GM19397 (cell line): ENCODE measurements around the gene MESD.

Experiments
- ATAC-seq: cut with Tn5 transposase; IDR thresholded peaks from one replicate; pipeline ENCODE4 v1.9.1; 2021; ENCODE audit warnings: mild to moderate bottlenecking, moderate library complexity; ENCODE audit not compliant: unreplicated experiment

MESD gene

GRCh38 chr15:80992006-80992405, 2.4 kb upstream of the MESD start:
- ATAC-seq: no peak

- no peak for ATAC-seq
Observed at GRCh38 chr15:80991421-80991820, 1.8 kb upstream of the MESD start.

GRCh38 chr15:80990955-80991354, 1.3 kb upstream of the MESD start:
- ATAC-seq: no peak

GRCh38 chr15:80989081-80989517, 520 bp downstream of the MESD start:
- ATAC-seq: no peak

GRCh38 chr15:80988148-80988796, 1.3 kb downstream of the MESD start:
- no peak for ATAC-seq

- ATAC-seq: no peak
Observed at GRCh38 chr15:80986487-80986886, 3.1 kb downstream of the MESD start.

- ATAC-seq: no peak
Observed at GRCh38 chr15:80985981-80986380, 3.6 kb downstream of the MESD start.

GRCh38 chr15:80984856-80985255, 4.8 kb downstream of the MESD start:
- no peak for ATAC-seq

GRCh38 chr15:80982839-80983238, 6.8 kb downstream of the MESD start:
- ATAC-seq: no peak

- no peak for ATAC-seq
Observed at GRCh38 chr15:80982205-80982604, 7.4 kb downstream of the MESD start.

- ATAC-seq: no peak
Observed at GRCh38 chr15:80979538-80980200, 9.9 kb downstream of the MESD start.

GRCh38 chr15:80978685-80979329, 10.8 kb downstream of the MESD start:
- ATAC-seq: no peak

- ATAC-seq: no peak
Observed at GRCh38 chr15:80977627-80978036, 12.0 kb downstream of the MESD start.

GRCh38 chr15:80976851-80977250, 12.8 kb downstream of the MESD start:
- ATAC-seq: no peak

- no peak for ATAC-seq
Observed at GRCh38 chr15:80974914-80975313, 14.7 kb downstream of the MESD start.

GRCh38 chr15:80972276-80972675, 17.3 kb downstream of the MESD start:
- ATAC-seq: no peak

- ATAC-seq: no peak
Observed at GRCh38 chr15:80971143-80971542, 18.5 kb downstream of the MESD start.

- no peak for ATAC-seq
Observed at GRCh38 chr15:80970658-80971057, 19.0 kb downstream of the MESD start.

GRCh38 chr15:80970018-80970657, 19.5 kb downstream of the MESD start:
- no peak for ATAC-seq

- no peak for ATAC-seq
Observed at GRCh38 chr15:80969316-80969715, 20.3 kb downstream of the MESD start.

- no peak for ATAC-seq
Observed at GRCh38 chr15:80967991-80968510, 21.6 kb downstream of the MESD start.
